H1 (cell line): Measurements from ENCODE around the gene KLHL30. TPM values are rescaled to one million over a fixed set of nuclear protein-coding genes. Genes with fewer than 3 reads are reported as not detected.

Experiments
- CTCF ChIA-PET: fragments of 300-600 bp; sonication (Branson Sonifier 250); formaldehyde crosslinking; loops from one replicate; lab custom pipeline; 2021; ENCODE audit not compliant: partially characterized antibody; lab: Charles Lee
- POLR2A ChIA-PET: fragments of 300-600 bp; sonication (Branson Sonifier 250); formaldehyde crosslinking; loops from one replicate; lab custom pipeline; 2021; ENCODE audit warnings: inconsistent platforms; ENCODE audit not compliant: partially characterized antibody; lab: Charles Lee
- DNase-seq, 2 experiments: peaks; one replicate each; pipeline versions ENCODE4 v3.0.0 to v3.0.0-alpha.2; 2010 to 2022; ENCODE audit warnings: low spot score in 2 of 2, low read depth in 1 of 2, mixed read lengths in 1 of 2
- FAIRE-seq: peaks from 2 replicates; lab custom pipeline; 2011; peaks lifted over from hg19 to GRCh38; lab: Jason Lieb, UNC
- H2AFZ ChIP-seq: 2 replicates; pipeline ENCODE4 v1.8.1; 2012; ENCODE audit warnings: low read length, inconsistent platforms
- H2AK5ac ChIP-seq: 2 replicates; pipeline ENCODE4 v1.6.1; 2013; ENCODE audit warnings: low read depth, low read length
- H2BK120ac ChIP-seq: replicated peaks from 2 replicates; pipeline ENCODE3; 2013; ENCODE audit warnings: low read depth, low read length, inconsistent platforms
- H2BK12ac ChIP-seq: 2 replicates; pipeline ENCODE4 v1.6.1; 2013; ENCODE audit warnings: low read depth, low read length
- H2BK15ac ChIP-seq: 2 replicates; pipeline ENCODE4 v1.6.1; 2013; ENCODE audit warnings: low read length
- H2BK20ac ChIP-seq: 2 replicates; pipeline ENCODE4 v1.6.1; 2013; ENCODE audit warnings: low read length
- H2BK5ac ChIP-seq: 2 replicates; pipeline ENCODE4 v1.6.1; 2013; ENCODE audit warnings: low read depth, low read length
- H3K14ac ChIP-seq: 2 replicates; pipeline ENCODE4 v1.6.1; 2013; ENCODE audit warnings: inconsistent platforms; ENCODE audit not compliant: insufficient read length
- H3K18ac ChIP-seq: 2 replicates; pipeline ENCODE4 v1.6.1; 2013; ENCODE audit warnings: low read length; ENCODE audit errors: extremely low read depth
- H3K23ac ChIP-seq: 2 replicates; pipeline ENCODE4 v1.6.1; 2013; ENCODE audit warnings: inconsistent platforms; ENCODE audit not compliant: insufficient read length
- H3K23me2 ChIP-seq: 2 replicates; pipeline ENCODE4 v1.6.1; 2013; ENCODE audit warnings: low read depth, low read length
- H3K27ac ChIP-seq: 2 replicates; pipeline ENCODE4 v1.6.1; 2011; ENCODE audit warnings: low read depth, low read length, inconsistent platforms
- H3K27me3 ChIP-seq, 4 experiments: replicated peaks in 1 of 4; 1 replicate in 1 of 4; 2 replicates in 3 of 4; pipeline versions ENCODE4 v1.6.1 to v1.8.1; 2011 to 2013; ENCODE audit warnings: low read length in 3 of 4, mild to moderate bottlenecking in 3 of 4, inconsistent platforms in 2 of 4, mixed read lengths in 2 of 4, moderate library complexity in 1 of 4; ENCODE audit not compliant: control insufficient read depth in 3 of 4, insufficient read depth in 3 of 4; ENCODE audit errors: extremely low read depth in 1 of 4
- H3K36me3 ChIP-seq, 4 experiments: 2 replicates each; pipeline versions ENCODE4 v1.6.1 to v1.8.1; 2011 to 2013; ENCODE audit warnings: mild to moderate bottlenecking in 4 of 4, low read length in 3 of 4, moderate library complexity in 2 of 4, control low read depth in 1 of 4, inconsistent platforms in 1 of 4; ENCODE audit not compliant: insufficient read depth in 4 of 4, control insufficient read depth in 2 of 4
- H3K4ac ChIP-seq: replicated peaks from 2 replicates; pipeline ENCODE3; 2013; ENCODE audit warnings: low read length, low read depth, mixed read lengths, inconsistent platforms; ENCODE audit not compliant: insufficient read length
- H3K4me1 ChIP-seq, 4 experiments: replicated peaks in 1 of 4; 1 replicate in 1 of 4; 2 replicates in 3 of 4; pipeline versions ENCODE4 v1.6.1 to v1.8.1; 2011 to 2013; ENCODE audit warnings: low read length in 3 of 4, inconsistent platforms in 2 of 4, mixed read lengths in 1 of 4; ENCODE audit not compliant: insufficient read depth in 4 of 4, control insufficient read depth in 3 of 4
- H3K4me2 ChIP-seq, 2 experiments: 2 replicates each; pipeline versions ENCODE4 v1.6.1 to v1.8.1; 2011 to 2013; ENCODE audit warnings: low read depth in 2 of 2, low read length in 2 of 2, control low read depth in 1 of 2, inconsistent platforms in 1 of 2, mild to moderate bottlenecking in 1 of 2; ENCODE audit not compliant: insufficient read depth in 1 of 2
- H3K4me3 ChIP-seq, 4 experiments: fragments of 200-600, 300-600 bp in 1 of 4; sonication (generic), shearing (Covaris generic), sonication (Bioruptor Twin) in 1 of 4; 2 replicates each; pipeline versions ENCODE4 v1.5.1 to v1.8.1; 2011 to 2016; ENCODE audit warnings: low read length in 4 of 4, low read depth in 3 of 4, control low read depth in 2 of 4, inconsistent platforms in 2 of 4, mild to moderate bottlenecking in 2 of 4, mixed read lengths in 1 of 4, moderate library complexity in 1 of 4; ENCODE audit not compliant: insufficient read depth in 2 of 4; ENCODE audit errors: extremely low read depth in 1 of 4
- H3K56ac ChIP-seq: replicated peaks from 2 replicates; pipeline ENCODE3; 2013; ENCODE audit warnings: low read depth, mild to moderate bottlenecking, mixed read lengths, low read length, inconsistent platforms; ENCODE audit not compliant: insufficient read length
- H3K79me1 ChIP-seq: 2 replicates; pipeline ENCODE4 v1.6.1; 2013; ENCODE audit warnings: low read depth, low read length, control low read depth
- H3K79me2 ChIP-seq, 2 experiments: 2 replicates each; pipeline versions ENCODE4 v1.6.1 to v1.8.1; 2012 to 2013; ENCODE audit warnings: low read length in 2 of 2, mild to moderate bottlenecking in 2 of 2, inconsistent platforms in 1 of 2; ENCODE audit not compliant: insufficient read depth in 2 of 2, control insufficient read depth in 1 of 2
- H3K9ac ChIP-seq, 4 experiments: replicated peaks in 1 of 4; 1 replicate in 1 of 4; 2 replicates in 3 of 4; pipeline versions ENCODE4 v1.6.1 to v1.8.1; 2011 to 2013; ENCODE audit warnings: low read depth in 3 of 4, low read length in 3 of 4, control low read depth in 2 of 4, mild to moderate bottlenecking in 2 of 4, moderate library complexity in 2 of 4, inconsistent platforms in 1 of 4; ENCODE audit errors: extremely low read depth in 1 of 4
- H3K9me3 ChIP-seq, 2 experiments: 2 replicates each; pipeline versions ENCODE4 v1.6.1 to v1.8.1; 2012 to 2013; ENCODE audit warnings: mild to moderate bottlenecking in 2 of 2, moderate library complexity in 2 of 2, control low read depth in 1 of 2, inconsistent platforms in 1 of 2, low read depth in 1 of 2, low read length in 1 of 2, mixed read lengths in 1 of 2; ENCODE audit not compliant: insufficient read depth in 2 of 2
- H4K20me1 ChIP-seq, 2 experiments: replicated peaks in 1 of 2; 2 replicates each; pipeline versions ENCODE3 to v1.8.1; 2011 to 2013; ENCODE audit warnings: inconsistent platforms in 2 of 2, low read length in 2 of 2, mild to moderate bottlenecking in 1 of 2; ENCODE audit not compliant: insufficient read depth in 2 of 2, control insufficient read depth in 1 of 2
- H4K5ac ChIP-seq: 2 replicates; pipeline ENCODE4 v1.6.1; 2013; ENCODE audit warnings: low read length, low read depth, mixed read lengths, inconsistent platforms; ENCODE audit not compliant: insufficient read length
- H4K8ac ChIP-seq: 2 replicates; pipeline ENCODE4 v1.8.0; 2013; ENCODE audit warnings: mild to moderate bottlenecking, moderate library complexity, low read length, inconsistent platforms; ENCODE audit not compliant: insufficient read depth; ENCODE audit errors: extremely low read depth
- H4K91ac ChIP-seq: replicated peaks from 2 replicates; pipeline ENCODE3; 2013; ENCODE audit warnings: low read length, mixed read lengths, inconsistent platforms; ENCODE audit not compliant: insufficient read length
- CBX8 ChIP-seq: fragments of 300-800, 300-1000 bp; sonication (generic); IDR thresholded peaks from 2 replicates; pipeline ENCODE4 v1.7.1; 2016; ENCODE audit warnings: low read depth, low read length, borderline replicate concordance
- CHD1 ChIP-seq: IDR thresholded peaks from 2 replicates; pipeline ENCODE4 v1.6.1; 2012; ENCODE audit warnings: low read depth, low read length, improper control_type of control experiment
- KDM4A ChIP-seq: IDR thresholded peaks from one replicate; pipeline ENCODE4 v1.7.1; 2012; ENCODE audit warnings: low read depth, mild to moderate bottlenecking, moderate library complexity, low read length, inconsistent platforms; ENCODE audit not compliant: severe bottlenecking
- TCF12 ChIP-seq: IDR thresholded peaks from 2 replicates; pipeline ENCODE4 v1.6.1; 2011; ENCODE audit warnings: low read depth, mild to moderate bottlenecking, low read length
- WGBS, 2 experiments: shearing (Covaris generic) in 1 of 2; methylation state at CpG; one replicate each; pipeline versions ENCODE4 v1.1.6 to v1.1.7; 2013 to 2015; ENCODE audit warnings: low lambda C conversion rate in 2 of 2, mixed read lengths in 2 of 2, inconsistent platforms in 1 of 2, low coverage in 1 of 2, missing lambda C conversion rate in 1 of 2; ENCODE audit not compliant: insufficient replicate concordance in 2 of 2, insufficient coverage in 1 of 2, insufficient read length in 1 of 2; ENCODE audit errors: extremely low coverage in 1 of 2, missing lambda C conversion rate in 1 of 2; 5-methylcytosine and 5-hydroxymethylcytosine counted together
- polyA plus RNA-seq, 7 experiments: library from polyadenylated mRNA; depleted of rRNA in 3 of 7; stranded (reverse) in 5 of 7; unstranded in 2 of 7; fragments of >200 nt in 5 of 7; fragments of 200-250 nt in 2 of 7; gene quantifications; 1 replicate in 5 of 7; 2 replicates in 1 of 7; 4 replicates in 1 of 7; pipeline versions ENCODE4 v1.2.1 to v1.2.3, GENCODE V29; 2011 to 2013; ENCODE audit warnings: missing spikeins in 2 of 7, mixed read lengths in 2 of 7
- total RNA-seq: library from RNA; stranded (reverse); fragmentation: NEBNext Ultra II Directional; extraction: Animal tissue kit (Norgen Biotek cat#: 25700); gene quantifications from 2 replicates; pipeline ENCODE4 v1.2.1, GENCODE V29; 2021

Gene KLHL30
- total and polyA plus RNA-seq, 2 of the 8 experiments (the other 6 are each of a cell fraction or from before 2014, with no cell fraction given), result not detected

GRCh38 chr2:238159071-238159539 is 20.6 kb downstream of the KLHL30 start:
- Histone ChIP-seq H3K4me3 (peak overlapping the region; percentile 27 to 66 (median 41)), H4K8ac (no peak overlapping the region), H3K4me2 (peak overlapping the region; percentile 64 to 73), H3K79me2 (no peaks in the 10 kb centered on the region), H2BK120ac (no peak overlapping the region), H4K91ac (no peak overlapping the region), H2AK5ac (no peak overlapping the region), H2BK12ac (no peak overlapping the region), H2BK15ac (no peak overlapping the region), H3K4ac (no peak overlapping the region), H3K23ac (no peak overlapping the region), H3K27ac (no peak overlapping the region), H2AFZ (no peak overlapping the region), H4K5ac (no peak overlapping the region), H4K20me1 (peaks cover 0 to 4% of the 10 kb centered on the region in 2 experiments), H3K9ac (peak overlapping the region in 1 of 4 experiments; percentile 65; a peak in 1 of 7 replicates), H3K9me3 (no peaks in the 10 kb centered on the region), H3K36me3 (no peaks in the 10 kb centered on the region; a peak in 1 of 8 replicates), H3K4me1 (peaks cover 0 to 21% (median 5%) of the 10 kb centered on the region in 4 experiments; a peak in 5 of 7 replicates), H3K23me2 (peaks cover 13% of the 10 kb centered on the region; the same call in 1 of the 2 replicates), H3K79me1 (no peaks in the 10 kb centered on the region), H3K27me3 (peaks cover 20 to 60% (median 44%) of the 10 kb centered on the region in 4 experiments), H3K56ac (no peak overlapping the region), H2BK20ac (no peak overlapping the region), H2BK5ac (no peak overlapping the region), H3K14ac (no peak overlapping the region), H3K18ac (no peak overlapping the region)
- DNase-seq (no peak), FAIRE-seq (no peak)
- WGBS, 2 experiments, result 6% methylated on average over 26 of the region's 52 CpGs; no CpG with 5 or more reads in 1 of the 2 experiments
- CTCF ChIA-PET, result interaction anchor here (0.6 to 2.3 kb wide), 7 partner anchors 10 to 72 kb away, joined by 3 to 9 read pairs (median 4); no protein-coding TSS in a partner anchor
- POLR2A ChIA-PET, result interaction anchor here (2.0 kb wide), 1 partner anchor 76 kb away, joined by 8 read pairs; no protein-coding TSS in a partner anchor
- no peak for TF ChIP-seq CHD1
- TF ChIP-seq TCF12, result no peak
- TF ChIP-seq KDM4A, result no peak
- TF ChIP-seq CBX8, result no peak
